GM23248 (cell line): Measurements from ENCODE around the gene GBP2.

Experiments used
- EZH2 ChIP-seq: fragments of 200-600 bp; sonication (generic); IDR thresholded peaks from 2 replicates; pipeline ENCODE4 v1.6.1; 2018; ENCODE audit warnings: antibody characterized with exemption, mild to moderate bottlenecking; ENCODE audit not compliant: insufficient read depth, poor library complexity, severe bottlenecking
- EZH2phosphoT487 ChIP-seq: fragments of 200-600 bp; sonication (generic); IDR thresholded peaks from 2 replicates; pipeline ENCODE4 v1.6.1; 2018; ENCODE audit warnings: antibody characterized with exemption, moderate library complexity, mild to moderate bottlenecking, low read depth; ENCODE audit not compliant: insufficient read depth

GRCh38 chr1:89100412-89100811, 25.5 kb downstream of the GBP2 start:
- TF ChIP-seq EZH2phosphoT487 (no peak), EZH2 (no peak)
